ENCODE results near the gene ABCC1.
A peak's percentile ranks its signal among the peaks of the same experiment; 100 is the strongest.

The ABCC1 gene

DNA sequence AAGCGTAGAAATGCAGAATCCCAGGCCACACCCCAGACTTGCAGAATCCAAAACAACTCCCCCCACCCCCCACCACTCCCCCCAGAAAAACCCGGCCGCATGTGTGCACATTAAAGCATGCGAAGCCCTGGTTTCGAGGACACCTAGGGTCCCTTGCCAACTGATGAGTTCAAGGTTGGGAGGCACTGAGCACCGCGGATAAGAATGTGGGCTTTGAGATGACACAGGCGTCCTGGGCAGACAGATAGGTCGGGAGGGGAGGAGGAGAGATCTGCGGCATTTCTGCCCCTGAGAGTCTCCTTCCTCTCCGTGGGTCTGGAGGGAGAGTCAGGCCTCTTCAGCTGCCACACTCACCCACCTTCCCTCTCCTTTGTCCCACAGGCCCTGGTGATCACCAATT lies 98.3 kb downstream of the ABCC1 start:
- Histone ChIP-seq H3K9ac (ENCODE audit: low read length) (no peak overlapping the region), H3K27ac (ENCODE audit: low read depth, low read length, poor library complexity, severe bottlenecking) (no peak overlapping the region), H3K27me3 (ENCODE audit: insufficient read depth, low read length) (no peaks in the 10 kb centered on the region), H3K4me3 (ENCODE audit: low read depth, low read length, poor library complexity, severe bottlenecking) (no peak overlapping the region), H3K4me2 (ENCODE audit: low read length) (no peak overlapping the region), H3K9me2 (ENCODE audit: low read depth, low read length) (no peaks in the 10 kb centered on the region), H3F3A (ENCODE audit: insufficient read depth, low read length) (no peaks in the 10 kb centered on the region), H2AFZ (ENCODE audit: low read length) (no peak overlapping the region), H3K4me1 (ENCODE audit: insufficient read depth, low read length, severe bottlenecking) (peaks cover 13% of the 10 kb centered on the region), H3K9me3 (ENCODE audit: low read length) (no peaks in the 10 kb centered on the region), H4K20me1 (ENCODE audit: insufficient read depth, low read length) (no peaks in the 10 kb centered on the region), H3K79me2 (ENCODE audit: insufficient read depth, low read length) (no peaks in the 10 kb centered on the region), H3K36me3 (ENCODE audit: insufficient read depth, low read length) (peaks cover 94% of the 10 kb centered on the region)
- no peak for TF ChIP-seq EZH2 (IDR thresholded peaks at IDR 0.05; ENCODE audit: borderline replicate concordance, low read length)
- TF ChIP-seq, protein P1, sequence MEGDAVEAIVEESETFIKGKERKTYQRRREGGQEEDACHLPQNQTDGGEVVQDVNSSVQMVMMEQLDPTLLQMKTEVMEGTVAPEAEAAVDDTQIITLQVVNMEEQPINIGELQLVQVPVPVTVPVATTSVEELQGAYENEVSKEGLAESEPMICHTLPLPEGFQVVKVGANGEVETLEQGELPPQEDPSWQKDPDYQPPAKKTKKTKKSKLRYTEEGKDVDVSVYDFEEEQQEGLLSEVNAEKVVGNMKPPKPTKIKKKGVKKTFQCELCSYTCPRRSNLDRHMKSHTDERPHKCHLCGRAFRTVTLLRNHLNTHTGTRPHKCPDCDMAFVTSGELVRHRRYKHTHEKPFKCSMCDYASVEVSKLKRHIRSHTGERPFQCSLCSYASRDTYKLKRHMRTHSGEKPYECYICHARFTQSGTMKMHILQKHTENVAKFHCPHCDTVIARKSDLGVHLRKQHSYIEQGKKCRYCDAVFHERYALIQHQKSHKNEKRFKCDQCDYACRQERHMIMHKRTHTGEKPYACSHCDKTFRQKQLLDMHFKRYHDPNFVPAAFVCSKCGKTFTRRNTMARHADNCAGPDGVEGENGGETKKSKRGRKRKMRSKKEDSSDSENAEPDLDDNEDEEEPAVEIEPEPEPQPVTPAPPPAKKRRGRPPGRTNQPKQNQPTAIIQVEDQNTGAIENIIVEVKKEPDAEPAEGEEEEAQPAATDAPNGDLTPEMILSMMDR (IDR thresholded peaks at IDR 0.05; ENCODE audit: low read length) = no peak

DNA sequence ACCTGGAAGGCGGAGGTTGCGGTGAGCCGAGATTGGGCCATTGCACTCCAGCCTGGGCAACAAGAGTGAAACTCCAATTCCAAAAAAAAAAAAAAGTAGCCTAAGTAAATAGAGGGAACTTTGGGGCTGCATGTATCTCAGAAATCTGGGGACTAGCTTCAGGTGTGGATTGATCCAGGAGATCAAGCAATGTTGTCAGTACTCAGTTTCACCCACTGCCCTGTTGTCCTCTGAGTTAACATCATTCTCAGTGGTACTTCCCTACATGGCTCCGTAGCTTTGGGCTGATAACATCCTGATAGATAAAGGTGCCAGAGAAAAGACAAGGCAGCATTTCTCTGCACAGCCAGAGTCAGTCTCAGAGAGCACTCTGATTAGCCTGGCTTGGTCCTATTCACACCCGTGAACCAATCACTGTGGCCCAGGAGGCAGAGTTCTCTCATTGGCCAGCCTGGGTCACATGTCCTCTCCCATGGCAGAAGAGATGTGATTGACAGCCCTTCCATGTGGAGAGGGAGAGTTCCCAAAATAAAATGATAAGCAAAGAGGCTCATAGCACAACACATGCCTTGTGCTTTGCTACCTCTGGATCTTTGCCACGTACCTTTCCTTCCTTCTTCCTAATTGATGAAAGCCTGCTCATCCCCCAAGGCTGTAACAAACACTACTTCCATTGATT lies 99.6 kb downstream of the ABCC1 start:
- H3K9me3 ChIP-seq (ENCODE audit: low read length) = no peaks in the 10 kb centered on the region
- no peak overlapping the region for H3K4me3 ChIP-seq (ENCODE audit: low read depth, low read length, poor library complexity, severe bottlenecking)
- H2AFZ ChIP-seq (ENCODE audit: low read length) = no peak overlapping the region
- no peaks in the 10 kb centered on the region for H3K79me2 ChIP-seq (ENCODE audit: insufficient read depth, low read length)
- no peak overlapping the region for H3K4me2 ChIP-seq (ENCODE audit: low read length)
- H3K36me3 ChIP-seq (ENCODE audit: insufficient read depth, low read length) = peaks cover 93% of the 10 kb centered on the region
- H3K4me1 ChIP-seq (ENCODE audit: insufficient read depth, low read length, severe bottlenecking) = peaks cover 13% of the 10 kb centered on the region
- TF ChIP-seq EZH2 (IDR thresholded peaks at IDR 0.05; ENCODE audit: borderline replicate concordance, low read length) = no peak
- TF ChIP-seq, protein P1 (IDR thresholded peaks at IDR 0.05; ENCODE audit: low read length) = no peak
- H3F3A ChIP-seq (ENCODE audit: insufficient read depth, low read length) = no peaks in the 10 kb centered on the region
- no peaks in the 10 kb centered on the region for H4K20me1 ChIP-seq (ENCODE audit: insufficient read depth, low read length)
- no peaks in the 10 kb centered on the region for H3K27me3 ChIP-seq (ENCODE audit: insufficient read depth, low read length)
- no peaks in the 10 kb centered on the region for H3K9me2 ChIP-seq (ENCODE audit: low read depth, low read length)
- no peak overlapping the region for H3K27ac ChIP-seq (ENCODE audit: low read depth, low read length, poor library complexity, severe bottlenecking)
- H3K9ac ChIP-seq (ENCODE audit: low read length) = no peak overlapping the region

DNA sequence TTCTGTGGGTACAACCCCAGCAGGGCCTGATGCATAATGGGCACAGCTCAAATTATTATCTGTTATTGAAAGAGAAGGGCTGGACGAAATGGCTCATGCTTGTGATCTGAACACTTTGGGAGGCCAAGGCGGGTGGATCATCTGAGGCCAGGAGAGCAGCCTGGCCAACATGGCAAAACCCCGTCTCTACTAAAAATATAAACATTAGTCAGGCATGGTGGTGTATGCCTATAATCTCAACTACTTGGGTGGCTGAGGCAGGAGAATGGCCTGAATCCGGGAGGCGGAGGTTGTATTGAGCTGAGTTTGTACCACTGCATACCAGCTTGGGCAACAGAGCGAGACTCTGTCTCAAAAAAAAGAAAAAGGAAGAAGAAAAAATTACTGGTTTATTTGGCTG lies 100.7 kb downstream of the ABCC1 start:
- Histone ChIP-seq H3K36me3 (ENCODE audit: insufficient read depth, low read length) (peaks cover 93% of the 10 kb centered on the region), H3K9ac (ENCODE audit: low read length) (no peak overlapping the region), H3K4me2 (ENCODE audit: low read length) (no peak overlapping the region), H3K27me3 (ENCODE audit: insufficient read depth, low read length) (no peaks in the 10 kb centered on the region), H3K79me2 (ENCODE audit: insufficient read depth, low read length) (no peaks in the 10 kb centered on the region), H3K27ac (ENCODE audit: low read depth, low read length, poor library complexity, severe bottlenecking) (peak overlapping the region; percentile 37), H3K4me3 (ENCODE audit: low read depth, low read length, poor library complexity, severe bottlenecking) (no peak overlapping the region), H3K9me2 (ENCODE audit: low read depth, low read length) (no peaks in the 10 kb centered on the region), H4K20me1 (ENCODE audit: insufficient read depth, low read length) (no peaks in the 10 kb centered on the region), H3K9me3 (ENCODE audit: low read length) (no peaks in the 10 kb centered on the region), H2AFZ (ENCODE audit: low read length) (no peak overlapping the region), H3K4me1 (ENCODE audit: insufficient read depth, low read length, severe bottlenecking) (peaks cover 13% of the 10 kb centered on the region), H3F3A (ENCODE audit: insufficient read depth, low read length) (no peaks in the 10 kb centered on the region)
- no peak for TF ChIP-seq EZH2 (IDR thresholded peaks at IDR 0.05; ENCODE audit: borderline replicate concordance, low read length)
- TF ChIP-seq, protein P1 (IDR thresholded peaks at IDR 0.05; ENCODE audit: low read length) = no peak
